ENCODE data around the gene LGI1. TPM values are rescaled to one million over a fixed set of nuclear protein-coding genes. Genes with fewer than 3 reads are reported as not detected.

LGI1 gene
- total and polyA plus RNA-seq, 2 experiments from 2014 or later, result not detected

DNA sequence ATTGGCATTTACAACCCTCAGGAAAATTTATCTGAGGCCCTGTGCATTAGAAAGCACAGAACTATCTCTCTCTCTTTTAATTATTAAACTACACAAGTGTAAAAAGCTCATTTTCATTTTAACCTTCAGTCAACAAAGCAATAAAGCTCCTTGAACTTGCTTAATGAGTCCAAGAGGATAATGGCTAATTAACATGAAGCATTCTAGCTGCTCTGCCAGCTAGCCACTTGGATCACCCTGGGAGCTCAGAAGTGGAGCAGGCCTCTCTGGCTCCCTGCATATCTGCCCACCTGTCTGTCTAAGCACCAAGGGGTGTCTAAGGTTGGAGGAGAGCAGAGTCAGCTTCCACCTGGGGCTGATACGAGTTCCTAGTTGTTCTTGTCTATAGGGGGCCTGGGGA, 80.1 kb downstream of the LGI1 start:
- H3K9me3 ChIP-seq (ENCODE audit: low read depth), result no peaks in the 10 kb centered on the region
- H3K4me3 ChIP-seq, result no peak overlapping the region
- H3K4me1 ChIP-seq (ENCODE audit: low read depth), result no peaks in the 10 kb centered on the region
- no peak for DNase-seq (ENCODE audit: low read depth in 1 of 2, low spot score in 1 of 2)
- H3K36me3 ChIP-seq, result no peaks in the 10 kb centered on the region
- TF ChIP-seq, protein P1, sequence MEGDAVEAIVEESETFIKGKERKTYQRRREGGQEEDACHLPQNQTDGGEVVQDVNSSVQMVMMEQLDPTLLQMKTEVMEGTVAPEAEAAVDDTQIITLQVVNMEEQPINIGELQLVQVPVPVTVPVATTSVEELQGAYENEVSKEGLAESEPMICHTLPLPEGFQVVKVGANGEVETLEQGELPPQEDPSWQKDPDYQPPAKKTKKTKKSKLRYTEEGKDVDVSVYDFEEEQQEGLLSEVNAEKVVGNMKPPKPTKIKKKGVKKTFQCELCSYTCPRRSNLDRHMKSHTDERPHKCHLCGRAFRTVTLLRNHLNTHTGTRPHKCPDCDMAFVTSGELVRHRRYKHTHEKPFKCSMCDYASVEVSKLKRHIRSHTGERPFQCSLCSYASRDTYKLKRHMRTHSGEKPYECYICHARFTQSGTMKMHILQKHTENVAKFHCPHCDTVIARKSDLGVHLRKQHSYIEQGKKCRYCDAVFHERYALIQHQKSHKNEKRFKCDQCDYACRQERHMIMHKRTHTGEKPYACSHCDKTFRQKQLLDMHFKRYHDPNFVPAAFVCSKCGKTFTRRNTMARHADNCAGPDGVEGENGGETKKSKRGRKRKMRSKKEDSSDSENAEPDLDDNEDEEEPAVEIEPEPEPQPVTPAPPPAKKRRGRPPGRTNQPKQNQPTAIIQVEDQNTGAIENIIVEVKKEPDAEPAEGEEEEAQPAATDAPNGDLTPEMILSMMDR (IDR thresholded peaks at IDR 0.05; ENCODE audit: low read depth, low read length), result no peak
- no peak overlapping the region for H3K27ac ChIP-seq
- peaks cover 7% of the 10 kb centered on the region for H3K27me3 ChIP-seq

DNA sequence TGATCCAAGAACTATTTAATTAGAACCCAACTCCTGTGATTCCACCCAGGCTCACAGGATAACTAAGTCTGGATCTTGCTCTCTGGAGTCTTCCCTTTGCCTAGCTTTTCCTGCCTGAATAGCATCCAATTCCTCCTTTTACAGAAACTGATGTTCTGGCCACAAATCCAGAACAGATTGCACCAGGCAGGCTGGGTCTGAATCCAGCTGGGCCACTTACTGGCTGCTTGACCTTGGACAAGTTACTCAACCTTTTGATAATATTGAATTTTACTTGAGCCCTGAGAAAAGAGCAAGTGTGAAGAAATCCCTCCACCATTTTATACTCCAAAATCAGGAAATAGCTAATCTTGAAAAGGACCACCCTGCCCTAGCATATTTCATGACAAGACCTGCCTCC, 80.5 kb downstream of the LGI1 start:
- H3K27ac ChIP-seq, result no peak overlapping the region
- no peak for DNase-seq (ENCODE audit: low read depth in 1 of 2, low spot score in 1 of 2)
- peaks cover 7% of the 10 kb centered on the region for H3K27me3 ChIP-seq
- H3K9me3 ChIP-seq (ENCODE audit: low read depth), result no peaks in the 10 kb centered on the region
- H3K36me3 ChIP-seq, result no peaks in the 10 kb centered on the region
- H3K4me3 ChIP-seq, result no peak overlapping the region
- no peaks in the 10 kb centered on the region for H3K4me1 ChIP-seq (ENCODE audit: low read depth)
- TF ChIP-seq, protein P1 (IDR thresholded peaks at IDR 0.05; ENCODE audit: low read depth, low read length), result no peak

DNA sequence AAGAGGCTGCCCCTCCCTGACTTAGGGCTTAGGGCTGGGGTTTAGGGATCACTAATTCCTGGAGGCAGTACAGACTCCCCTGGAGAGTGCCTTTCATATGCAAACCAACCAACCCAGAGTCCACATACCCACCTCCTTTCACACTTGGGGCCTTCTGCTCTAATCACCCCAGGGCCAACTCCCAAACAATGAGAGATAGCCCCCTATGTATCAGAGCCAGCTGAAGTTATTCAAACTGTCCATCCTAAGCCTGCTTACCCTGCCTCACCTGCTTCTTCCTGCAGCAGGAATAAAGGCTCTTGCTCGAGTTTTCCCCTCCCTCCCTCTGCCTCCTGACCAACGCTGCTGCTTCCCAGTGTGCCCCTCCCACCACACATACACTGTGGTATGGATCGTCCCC, 84.2 kb downstream of the LGI1 start:
- TF ChIP-seq, protein P1 (IDR thresholded peaks at IDR 0.05; ENCODE audit: low read depth, low read length), result no peak
- Histone ChIP-seq H3K27me3 (peaks cover 5% of the 10 kb centered on the region), H3K4me3 (no peak overlapping the region), H3K9me3 (ENCODE audit: low read depth) (no peaks in the 10 kb centered on the region), H3K36me3 (no peaks in the 10 kb centered on the region), H3K4me1 (ENCODE audit: low read depth) (no peaks in the 10 kb centered on the region), H3K27ac (no peak overlapping the region)
- no peak for DNase-seq (ENCODE audit: low read depth in 1 of 2, low spot score in 1 of 2)

DNA sequence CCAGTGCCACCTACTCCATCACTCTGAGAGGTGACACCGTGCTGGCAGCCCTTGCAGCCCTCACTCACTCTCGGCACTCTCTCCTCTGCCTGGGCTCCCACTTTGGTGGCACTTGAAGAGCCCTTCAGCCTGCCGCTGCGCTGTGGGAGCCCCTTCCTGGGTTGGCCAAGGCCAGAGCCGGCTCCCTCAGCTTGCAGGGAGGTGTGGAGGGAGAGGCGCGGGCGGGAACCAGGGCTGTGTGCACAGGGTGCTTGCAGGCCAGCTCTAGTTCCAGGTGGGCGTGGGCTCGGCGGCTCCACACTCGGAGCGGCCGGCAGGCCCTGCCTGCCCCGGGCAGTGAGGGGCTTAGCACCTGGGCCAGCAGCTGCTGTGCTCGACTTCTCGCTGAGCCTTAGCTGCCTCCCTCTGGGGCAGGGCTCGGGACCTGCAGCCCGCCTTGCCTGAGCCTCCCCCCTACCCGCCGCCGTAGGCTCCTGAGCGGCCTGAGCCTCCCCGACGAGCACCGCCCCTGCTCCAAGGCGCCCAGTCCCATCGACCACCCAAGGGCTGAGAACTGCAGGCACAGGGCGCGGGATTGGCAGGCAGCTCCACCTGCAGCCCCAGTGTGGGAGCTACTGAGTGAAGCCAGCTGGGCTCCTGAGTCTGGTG, 87.4 kb downstream of the LGI1 start:
- no peak overlapping the region for H3K27ac ChIP-seq
- TF ChIP-seq, protein P1 (IDR thresholded peaks at IDR 0.05; ENCODE audit: low read depth, low read length), result no peak
- DNase-seq (ENCODE audit: low read depth in 1 of 2, low spot score in 1 of 2), result no peak
- no peaks in the 10 kb centered on the region for H3K36me3 ChIP-seq
- H3K27me3 ChIP-seq, result peaks cover 4% of the 10 kb centered on the region
- H3K4me1 ChIP-seq (ENCODE audit: low read depth), result no peaks in the 10 kb centered on the region
- no peak overlapping the region for H3K4me3 ChIP-seq
- H3K9me3 ChIP-seq (ENCODE audit: low read depth), result no peaks in the 10 kb centered on the region

Other genes starting within 250 kb of the LGI1 start
- not detected in 2 replicates for gene FFAR4, start 191.3 kb upstream of the LGI1 start, total RNA-seq
- gene FFAR4, start 191.3 kb upstream of the LGI1 start, polyA plus RNA-seq, result not detected in 2 replicates
- gene RBP4, start 156.7 kb upstream of the LGI1 start, total RNA-seq, result not detected in 2 replicates
- gene RBP4, start 156.7 kb upstream of the LGI1 start, polyA plus RNA-seq, result 0.86 TPM in 1 of 2 replicates, not detected in the other
- not detected in 2 replicates for gene PDE6C, start 145.4 kb upstream of the LGI1 start, total RNA-seq
- 0.12 and 0.29 TPM in 2 replicates for gene PDE6C, start 145.4 kb upstream of the LGI1 start, polyA plus RNA-seq
- 4.8 and 13.5 TPM in 2 replicates for gene FRA10AC1, start 55.3 kb upstream of the LGI1 start, total RNA-seq
- 18.2 and 21.6 TPM in 2 replicates for gene FRA10AC1, start 55.3 kb upstream of the LGI1 start, polyA plus RNA-seq
- 6.0 and 8.7 TPM in 2 replicates for gene SLC35G1, start 136.0 kb downstream of the LGI1 start, total RNA-seq
- gene SLC35G1, start 136.0 kb downstream of the LGI1 start, polyA plus RNA-seq, result 8.5 and 16.0 TPM in 2 replicates
- gene PLCE1, start 236.0 kb downstream of the LGI1 start, total RNA-seq, result 0.99 and 1.9 TPM in 2 replicates
- 1.6 and 3.0 TPM in 2 replicates for gene PLCE1, start 236.0 kb downstream of the LGI1 start, polyA plus RNA-seq

Data from cardiac muscle cell (in vitro differentiated cells and primary cell).